Measurements from ENCODE around the gene ANKEF1. TPM values are rescaled to one million over a fixed set of nuclear protein-coding genes. Genes with fewer than 3 reads are reported as not detected.

The ANKEF1 gene
- total and polyA plus RNA-seq, 9 donors: 1.1 to 6.9 (median 3.6) TPM

- no peaks in the 10 kb centered on the region for H3K27me3 ChIP-seq
- H3K9me3 ChIP-seq: no peaks in the 10 kb centered on the region
- no peaks in the 10 kb centered on the region for H3K36me3 ChIP-seq
- intact Hi-C loops (cut with DNase I): no loop called here
- no peak overlapping the region for H3K27ac ChIP-seq
- 46 to 54% (median 51%) methylated on average over 4 of the region's 4 CpGs for WGBS, 3 donors
- no peak for TF ChIP-seq CTCF (IDR thresholded peaks at IDR 0.05)
- no peak for TF ChIP-seq POLR2A (IDR thresholded peaks at IDR 0.05)
- TF ChIP-seq EP300 (IDR thresholded peaks at IDR 0.05): no peak
- DNase-seq: no peak
- no peak overlapping the region for H3K4me3 ChIP-seq
- H3K4me1 ChIP-seq (ENCODE audit: insufficient read depth): peaks cover 2% of the 10 kb centered on the region
These were observed 42.3 kb downstream of the ANKEF1 start for GRCh38 chr20:10077081-10077471.

- H3K27ac ChIP-seq: no peak overlapping the region
- DNase-seq: no peak
- H3K36me3 ChIP-seq: no peaks in the 10 kb centered on the region
- no peaks in the 10 kb centered on the region for H3K9me3 ChIP-seq
- no peaks in the 10 kb centered on the region for H3K27me3 ChIP-seq
- 88 to 91% (median 89%) methylated on average over 2 of the region's 2 CpGs for WGBS, 3 donors
- H3K4me1 ChIP-seq (ENCODE audit: insufficient read depth): peaks cover 2% of the 10 kb centered on the region
- no peak overlapping the region for H3K4me3 ChIP-seq
- intact Hi-C loops (cut with DNase I): no loop called here
- TF ChIP-seq CTCF (IDR thresholded peaks at IDR 0.05): no peak
- no peak for TF ChIP-seq POLR2A (IDR thresholded peaks at IDR 0.05)
- no peak for TF ChIP-seq EP300 (IDR thresholded peaks at IDR 0.05)
These were observed 43.1 kb downstream of the ANKEF1 start for GRCh38 chr20:10077886-10078285.

- Histone ChIP-seq H3K9me3 (no peaks in the 10 kb centered on the region), H3K27me3 (no peaks in the 10 kb centered on the region), H3K4me3 (no peak overlapping the region), H3K4me1 (ENCODE audit: insufficient read depth) (peaks cover 2% of the 10 kb centered on the region), H3K27ac (no peak overlapping the region), H3K36me3 (no peaks in the 10 kb centered on the region)
- no peak for DNase-seq
- WGBS, 3 donors: 88 to 93% (median 92%) methylated on average over 3 of the region's 3 CpGs
- intact Hi-C loops (cut with DNase I): no loop called here
- TF ChIP-seq POLR2A (IDR thresholded peaks at IDR 0.05) (no peak), EP300 (IDR thresholded peaks at IDR 0.05) (no peak), CTCF (IDR thresholded peaks at IDR 0.05) (no peak)
These were observed 43.6 kb downstream of the ANKEF1 start for GRCh38 chr20:10078403-10078802.

GRCh38 chr20:10079964-10080363, 45.2 kb downstream of the ANKEF1 start:
- Histone ChIP-seq H3K9me3 (no peaks in the 10 kb centered on the region), H3K4me1 (ENCODE audit: insufficient read depth) (peaks cover 2% of the 10 kb centered on the region), H3K4me3 (no peak overlapping the region), H3K27me3 (no peaks in the 10 kb centered on the region), H3K27ac (no peak overlapping the region), H3K36me3 (no peaks in the 10 kb centered on the region)
- TF ChIP-seq POLR2A (IDR thresholded peaks at IDR 0.05) (no peak), CTCF (IDR thresholded peaks at IDR 0.05) (no peak), EP300 (IDR thresholded peaks at IDR 0.05) (no peak)
- no peak for DNase-seq
- intact Hi-C loops (cut with DNase I): loop anchor here in 1 of 4 donors (10.0 kb wide), 1 partner anchor 105 kb away; no protein-coding TSS in a partner anchor

GRCh38 chr20:10080574-10080973, 45.8 kb downstream of the ANKEF1 start:
- H3K27ac ChIP-seq: no peak overlapping the region
- no peak overlapping the region for H3K4me3 ChIP-seq
- no peaks in the 10 kb centered on the region for H3K27me3 ChIP-seq
- H3K4me1 ChIP-seq (ENCODE audit: insufficient read depth): peaks cover 2% of the 10 kb centered on the region
- intact Hi-C loops (cut with DNase I): loop anchor here in 1 of 4 donors (10.0 kb wide), 1 partner anchor 106 kb away; no protein-coding TSS in a partner anchor
- TF ChIP-seq CTCF (IDR thresholded peaks at IDR 0.05) (no peak), EP300 (IDR thresholded peaks at IDR 0.05) (no peak), POLR2A (IDR thresholded peaks at IDR 0.05) (no peak)
- H3K36me3 ChIP-seq: no peaks in the 10 kb centered on the region
- DNase-seq: no peak
- no peaks in the 10 kb centered on the region for H3K9me3 ChIP-seq
